GM19025 (cell line): Measurements from ENCODE around the gene PCGF2.
A peak's percentile ranks its signal among the peaks of the same experiment; 100 is the strongest.

ENCODE experiments used
- ATAC-seq: cut with Tn5 transposase; IDR thresholded peaks from one replicate; pipeline ENCODE4 v1.9.1; 2021; ENCODE audit warnings: mild to moderate bottlenecking, low read depth, moderate library complexity; ENCODE audit not compliant: unreplicated experiment

Gene PCGF2

GRCh38 chr17:38704606-38705522 lies 43.3 kb downstream of the PCGF2 start, which contains the start of gene MLLT6:
Gene MLLT6, plus strand, starts transcription at chr17:38705273. Its CDS starts 360 bp downstream, at chr17:38705633.
- ATAC-seq, result no peak

GRCh38 chr17:38703742-38704605 lies 44.2 kb downstream of the PCGF2 start:
- no peak for ATAC-seq

- ATAC-seq, result no peak
These were observed 45.0 kb downstream of the PCGF2 start for GRCh38 chr17:38702916-38703741.

- ATAC-seq, result peak; percentile 29
These were observed 45.8 kb downstream of the PCGF2 start for GRCh38 chr17:38702166-38702915.

GRCh38 chr17:38701504-38702165 lies 46.5 kb downstream of the PCGF2 start:
- peak; percentile 24 for ATAC-seq

GRCh38 chr17:38698760-38699159 lies 49.4 kb downstream of the PCGF2 start:
- no peak for ATAC-seq

- ATAC-seq, result no peak
These were observed 50.9 kb downstream of the PCGF2 start for GRCh38 chr17:38697061-38697820.

GRCh38 chr17:38693700-38694329 lies 54.3 kb downstream of the PCGF2 start:
- no peak for ATAC-seq

GRCh38 chr17:38691154-38691553 lies 57.0 kb downstream of the PCGF2 start:
- ATAC-seq, result no peak

GRCh38 chr17:38690386-38690785 lies 57.8 kb downstream of the PCGF2 start:
- ATAC-seq, result no peak

- ATAC-seq, result no peak
These were observed 60.9 kb downstream of the PCGF2 start for GRCh38 chr17:38687286-38687685.

GRCh38 chr17:38685491-38685890 lies 62.6 kb downstream of the PCGF2 start:
- no peak for ATAC-seq
